HG03521 (cell line): Measurements from ENCODE around the gene CR1.
"Not testable (repeated sequence)": the region's sequence is repeated elsewhere in the genome, so short reads cannot be mapped to it uniquely, and the experiment has no call there.

ENCODE experiments used
- ATAC-seq: cut with Tn5 transposase; IDR thresholded peaks from one replicate; pipeline ENCODE4 v1.9.1; 2021; ENCODE audit warnings: mild to moderate bottlenecking, moderate library complexity; ENCODE audit not compliant: unreplicated experiment

Gene CR1

DNA sequence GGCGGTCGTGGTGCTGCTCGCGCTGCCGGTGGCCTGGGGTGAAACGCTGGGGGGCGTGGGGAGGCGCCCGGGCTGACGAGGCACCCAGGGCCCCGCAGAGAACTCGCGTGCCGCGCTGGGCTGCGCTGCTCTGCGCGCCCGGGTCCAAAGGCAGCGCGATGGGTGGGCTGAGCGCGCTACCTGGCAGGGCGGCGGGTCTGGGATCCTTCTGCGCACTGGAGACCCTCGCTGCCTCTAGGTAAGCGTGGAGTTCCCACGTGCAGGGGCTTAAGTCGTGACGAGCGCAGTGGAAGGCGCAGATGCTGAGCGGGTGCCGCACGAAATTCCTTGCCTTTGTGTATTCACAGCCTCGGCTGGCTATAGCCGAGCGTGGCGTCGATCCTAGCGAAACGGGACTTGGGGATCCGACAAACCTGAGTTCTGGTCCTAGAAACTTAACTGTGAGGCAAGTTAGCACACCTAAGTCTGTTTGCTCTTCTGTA lies 173.6 kb downstream of the CR1 start:
- ATAC-seq: no peak

DNA sequence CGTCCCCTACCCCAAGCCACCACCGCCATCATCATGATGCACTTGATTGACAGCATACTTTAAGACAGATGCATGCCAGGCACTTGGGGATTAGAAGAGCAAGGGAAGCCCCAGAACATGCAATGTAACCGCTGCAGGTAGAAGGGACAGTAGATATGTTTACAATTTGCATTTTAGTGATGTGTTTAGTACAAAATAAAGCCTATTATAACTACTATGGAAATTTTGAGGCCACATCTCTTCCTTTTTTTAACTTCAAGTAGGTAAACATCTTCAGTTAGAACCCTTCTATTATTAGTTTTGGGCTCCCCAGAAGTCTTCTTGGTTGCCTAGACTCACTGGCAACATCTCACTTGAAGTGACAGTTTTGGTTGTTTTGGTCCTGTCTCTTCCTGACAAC lies 174.2 kb downstream of the CR1 start:
- ATAC-seq: no peak

DNA sequence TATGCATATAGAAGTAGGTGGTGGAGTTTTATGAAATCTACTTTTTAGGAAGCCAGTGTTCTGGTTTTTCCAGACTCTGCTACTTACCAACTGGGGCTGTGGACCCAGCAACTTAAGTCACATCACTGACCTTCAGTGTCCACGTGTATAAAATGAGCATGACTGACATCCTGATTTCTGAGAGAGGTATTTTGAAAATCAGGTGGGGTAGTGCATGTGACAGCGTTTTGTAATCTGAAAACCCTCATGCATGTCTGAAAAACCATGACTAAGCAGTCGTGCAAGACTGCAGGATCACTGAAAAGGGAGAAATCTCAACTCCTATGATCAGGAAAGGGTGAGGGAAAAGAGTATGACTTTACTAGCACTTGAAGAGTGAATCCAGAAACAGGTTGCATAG lies 175.0 kb downstream of the CR1 start:
- no peak for ATAC-seq

DNA sequence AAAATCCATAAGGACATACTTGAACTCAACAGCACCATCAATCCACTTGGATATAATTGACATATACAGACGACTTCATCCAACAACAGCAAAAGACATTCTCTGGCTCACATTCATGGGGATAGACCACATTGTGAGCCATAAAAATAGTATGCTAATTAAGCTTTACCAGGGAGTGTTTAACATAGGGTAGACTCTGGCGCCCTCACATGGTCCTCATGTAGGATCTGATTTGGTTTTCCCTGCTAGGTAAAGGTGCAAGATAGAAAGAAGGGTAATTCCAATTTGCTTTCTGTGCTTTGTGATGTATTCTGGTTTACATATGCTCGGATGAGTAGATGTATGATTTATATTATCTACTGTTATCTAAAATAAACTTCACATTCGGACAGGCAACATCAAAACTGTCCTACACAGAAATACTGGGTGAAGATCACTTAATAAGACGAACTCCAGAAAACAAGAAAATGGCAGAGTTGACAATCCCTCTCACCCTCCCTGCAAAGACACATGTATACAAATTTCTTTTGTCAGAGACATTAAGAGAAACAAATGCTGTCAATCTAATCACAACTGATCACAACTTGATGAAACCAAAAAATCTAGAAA lies 176.7 kb downstream of the CR1 start:
- no peak for ATAC-seq

DNA sequence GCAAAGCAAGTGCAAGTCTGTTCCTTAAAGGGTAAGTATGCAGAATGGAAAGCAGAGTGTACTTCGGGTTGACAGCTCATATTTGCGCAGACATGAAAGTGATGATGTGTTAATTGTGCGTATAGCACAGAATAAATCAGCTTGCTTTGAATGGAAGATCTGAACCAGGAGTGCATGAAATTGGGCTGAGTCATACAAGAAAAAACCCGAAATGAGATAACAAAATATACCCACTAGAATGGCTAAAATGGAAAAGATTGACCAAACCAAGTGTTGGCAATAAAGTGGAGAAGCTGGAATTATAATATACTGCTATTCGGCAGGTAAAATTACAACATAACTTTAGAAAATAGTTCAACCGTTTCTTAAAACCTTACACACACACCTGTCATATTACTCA lies 177.4 kb downstream of the CR1 start:
- ATAC-seq: no peak

DNA sequence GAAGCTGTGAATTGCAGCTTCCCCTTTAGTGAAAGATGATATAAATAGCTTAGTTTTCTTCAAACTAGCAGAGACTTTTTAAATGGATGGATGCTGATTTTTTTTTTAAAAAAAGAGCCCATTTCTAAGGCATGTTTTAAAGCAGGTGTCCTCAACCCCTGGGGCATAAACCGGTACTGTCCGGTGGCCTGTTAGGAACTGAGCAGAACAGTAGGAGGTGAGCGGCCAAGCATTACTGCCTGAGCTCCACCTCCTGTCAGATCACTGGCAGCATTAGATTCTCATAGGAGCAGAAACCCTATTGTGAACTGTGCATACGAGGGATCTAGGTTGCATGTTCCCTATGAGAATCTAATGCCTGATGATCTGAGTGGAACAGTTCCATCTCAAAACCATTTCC lies 180.2 kb downstream of the CR1 start:
- no peak for ATAC-seq

DNA sequence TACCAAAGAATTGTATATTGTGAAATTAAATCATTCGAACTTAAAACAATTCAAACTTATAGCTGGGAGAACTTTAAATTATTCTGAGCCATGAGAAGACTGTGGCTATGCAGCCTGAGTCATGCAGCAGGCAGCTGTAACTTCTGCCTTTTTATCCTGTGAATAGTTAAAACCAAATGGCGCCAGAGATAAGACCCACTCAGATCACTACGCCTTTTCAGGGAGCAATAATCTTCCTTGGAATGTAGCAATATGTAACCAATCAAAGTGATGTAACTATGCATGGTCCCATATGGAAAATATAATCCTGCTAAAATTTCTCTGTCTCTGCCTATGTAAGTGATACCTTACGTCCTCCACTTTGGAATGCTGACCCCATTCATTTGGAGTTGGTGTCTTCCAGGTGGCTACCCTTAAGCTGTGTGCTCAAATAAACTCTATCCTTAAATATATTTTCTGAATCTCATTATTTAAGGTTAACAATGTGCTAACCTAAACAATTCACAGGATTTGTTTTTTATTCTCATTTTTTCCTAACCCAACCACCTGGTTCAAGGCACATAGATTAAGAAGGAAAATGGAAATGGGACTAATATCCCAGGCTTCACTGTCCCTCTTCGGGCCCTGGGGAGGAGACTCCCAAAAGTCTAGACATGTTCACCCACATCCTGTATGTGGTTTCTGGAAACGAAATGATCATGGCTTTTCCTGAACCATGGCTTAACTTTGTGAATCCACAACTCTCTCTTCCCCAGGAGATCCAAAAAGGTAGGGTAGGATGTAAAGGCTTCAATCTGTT lies 184.8 kb downstream of the CR1 start:
- ATAC-seq: not testable (repeated sequence)

DNA sequence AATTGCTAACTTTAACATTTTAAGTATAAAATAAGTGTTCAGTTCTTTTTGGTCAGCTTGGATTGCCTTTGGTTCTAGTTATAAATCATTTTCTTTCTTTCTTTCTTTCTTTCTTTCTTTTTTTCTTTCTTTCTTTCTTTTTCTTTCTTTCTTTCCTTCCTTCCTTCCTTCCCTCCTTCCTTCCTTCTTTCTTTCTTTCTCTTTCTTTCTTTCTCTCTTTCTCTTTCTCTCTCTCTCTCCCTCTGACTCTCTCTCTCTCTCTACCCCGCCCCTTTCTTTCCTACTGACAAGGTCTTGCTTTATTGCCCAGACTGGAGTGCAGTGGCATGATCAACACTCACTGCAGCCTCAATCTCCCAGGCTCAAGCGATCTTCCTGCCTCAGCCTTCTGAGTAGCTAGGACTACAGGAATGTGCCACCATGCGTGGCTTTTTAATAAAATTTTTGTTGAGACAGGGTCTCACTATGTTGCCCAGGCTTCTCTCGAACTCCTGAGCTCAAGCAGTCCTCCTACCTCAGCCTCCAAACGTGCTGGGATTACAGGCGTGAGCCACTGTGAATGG lies 187.0 kb downstream of the CR1 start:
- ATAC-seq: not testable (repeated sequence)

DNA sequence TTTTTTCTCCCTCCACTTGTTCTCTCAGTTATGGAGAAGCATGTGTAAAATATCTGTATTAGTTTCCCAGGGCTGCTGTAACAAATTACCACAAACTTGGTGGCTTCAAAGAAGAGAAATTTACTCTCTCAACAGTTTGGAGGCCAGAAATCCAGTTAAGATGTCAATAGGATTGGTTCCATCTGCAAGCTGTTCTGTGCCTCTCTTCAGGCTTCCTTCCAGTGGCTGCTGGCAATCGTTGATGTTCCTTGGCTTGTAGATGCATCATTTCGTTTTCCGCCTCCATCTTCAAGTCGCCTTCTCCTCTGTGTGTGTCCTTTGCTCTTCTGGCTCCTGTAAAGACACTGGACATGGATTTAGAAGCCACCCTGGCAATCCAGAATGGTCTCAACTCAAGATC lies 194.6 kb downstream of the CR1 start:
- not testable (repeated sequence) for ATAC-seq

DNA sequence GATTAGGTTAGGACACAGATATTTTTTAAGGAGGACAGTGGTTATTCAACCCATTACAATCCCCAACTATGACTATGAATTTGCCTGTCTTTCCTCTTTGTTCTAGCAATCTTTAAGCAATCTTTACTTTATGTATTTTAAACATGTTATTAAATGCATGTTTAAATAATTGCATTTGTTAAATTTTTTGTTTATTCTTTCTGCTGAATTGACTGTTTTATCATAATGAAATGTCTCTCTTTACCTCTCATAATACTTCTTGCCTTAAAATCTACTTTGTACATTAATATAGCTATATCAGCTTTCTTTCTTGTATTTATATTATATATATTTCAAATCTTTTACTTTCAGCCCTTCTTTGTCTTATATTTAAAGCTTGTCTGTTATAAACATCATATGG lies 195.1 kb downstream of the CR1 start:
- no peak for ATAC-seq
